Cardiac muscle cell (in vitro differentiated cells and primary cell): ENCODE measurements around the gene PKD1. TPM values are rescaled to one million over a fixed set of nuclear protein-coding genes. Genes with fewer than 3 reads are reported as not detected.

Experiments used
- DNase-seq, 2 donors: peaks; one replicate each; pipeline versions ENCODE4 v3.0.0 to v3.0.0-alpha.2; 2010 to 2017; ENCODE audit warnings: low read depth in 1 of 2, low spot score in 1 of 2
- H3K27ac ChIP-seq: fragments of 200-600 bp; sonication (generic); 2 replicates; pipeline ENCODE4 v1.5.1; 2016
- H3K27me3 ChIP-seq: fragments of 200-600 bp; sonication (generic); 2 replicates; pipeline ENCODE4 v1.6.0; 2016; ENCODE audit warnings: control low read depth
- H3K36me3 ChIP-seq: fragments of 200-600 bp; sonication (generic); 2 replicates; pipeline ENCODE4 v1.5.1; 2016; ENCODE audit warnings: control low read depth
- H3K4me1 ChIP-seq: fragments of 200-600 bp; sonication (generic); 2 replicates; pipeline ENCODE4 v1.8.1; 2017; ENCODE audit warnings: low read depth, mild to moderate bottlenecking, mixed run types
- H3K4me3 ChIP-seq: fragments of 200-600 bp; sonication (generic); 2 replicates; pipeline ENCODE4 v1.5.1; 2016; ENCODE audit warnings: mild to moderate bottlenecking
- H3K9me3 ChIP-seq: fragments of 200-600 bp; sonication (generic); 2 replicates; pipeline ENCODE4 v1.5.1; 2017; ENCODE audit warnings: low read depth, mild to moderate bottlenecking, control low read depth
- CTCF ChIP-seq: IDR thresholded peaks from 2 replicates; pipeline ENCODE4 v1.5.1; 2012; ENCODE audit warnings: low read depth, mild to moderate bottlenecking, low read length
- polyA plus RNA-seq: library from polyadenylated mRNA; unstranded; fragments of >200 nt; fragmentation: Nextera tagmentation; extraction: Ambion mirVana; gene quantifications from 2 replicates; pipeline ENCODE4 v1.2.1, GENCODE V29; 2016
- total RNA-seq: library from RNA; depleted of rRNA; stranded (reverse); fragments of >200 nt; gene quantifications from 2 replicates; pipeline ENCODE4 v1.2.3, GENCODE V29; 2016

The PKD1 gene
- total and polyA plus RNA-seq, 2 experiments from 2014 or later, result 49.9 to 206 TPM

GRCh38 chr16:2148714-2149629 is 13.3 kb upstream of the PKD1 start:
- no peaks in the 10 kb centered on the region for H3K27me3 ChIP-seq
- no peak for DNase-seq
- H3K36me3 ChIP-seq, result no peaks in the 10 kb centered on the region
- H3K27ac ChIP-seq, result no peak overlapping the region
- H3K9me3 ChIP-seq, result no peaks in the 10 kb centered on the region
- H3K4me1 ChIP-seq, result peaks cover 17% of the 10 kb centered on the region
- H3K4me3 ChIP-seq, result peak overlapping the region; percentile 40
- no peak for TF ChIP-seq CTCF

- Histone ChIP-seq H3K4me1 (peaks cover 11% of the 10 kb centered on the region), H3K27me3 (no peaks in the 10 kb centered on the region), H3K36me3 (no peaks in the 10 kb centered on the region), H3K27ac (no peak within 1 kb of the TSS), H3K9me3 (no peaks in the 10 kb centered on the region), H3K4me3 (peak within 1 kb of the TSS; percentile 40)
- DNase-seq, result peak; percentile 67 to 81
- no peak for TF ChIP-seq CTCF
These were observed 12.4 kb upstream of the PKD1 start, which contains the start of gene RAB26 for GRCh38 chr16:2147981-2148671. Gene RAB26, plus strand, starts transcription at chr16:2148625. Its CDS starts 159 bp downstream, at chr16:2148784.

GRCh38 chr16:2147378-2147777 is 11.7 kb upstream of the PKD1 start:
- Histone ChIP-seq H3K27me3 (no peaks in the 10 kb centered on the region), H3K4me1 (peaks cover 4% of the 10 kb centered on the region), H3K36me3 (no peaks in the 10 kb centered on the region), H3K27ac (no peak overlapping the region), H3K9me3 (no peaks in the 10 kb centered on the region), H3K4me3 (no peak overlapping the region)
- TF ChIP-seq CTCF, result no peak
- DNase-seq, result no peak

- Histone ChIP-seq H3K9me3 (no peaks in the 10 kb centered on the region), H3K27ac (no peak overlapping the region), H3K27me3 (no peaks in the 10 kb centered on the region), H3K36me3 (no peaks in the 10 kb centered on the region), H3K4me1 (peaks cover 3% of the 10 kb centered on the region), H3K4me3 (no peak overlapping the region)
- DNase-seq, result no peak
- TF ChIP-seq CTCF, result no peak
These were observed 10.1 kb upstream of the PKD1 start for GRCh38 chr16:2145843-2146242.

- DNase-seq, result no peak
- no peaks in the 10 kb centered on the region for H3K36me3 ChIP-seq
- TF ChIP-seq CTCF, result no peak
- H3K9me3 ChIP-seq, result no peaks in the 10 kb centered on the region
- no peaks in the 10 kb centered on the region for H3K4me1 ChIP-seq
- no peaks in the 10 kb centered on the region for H3K27me3 ChIP-seq
- H3K4me3 ChIP-seq, result no peak overlapping the region
- no peak overlapping the region for H3K27ac ChIP-seq
These were observed 8.3 kb upstream of the PKD1 start for GRCh38 chr16:2143878-2144485.
